OCI-LY1 (cell line): ENCODE measurements around the gene SPATA33.

Experiments used
- H2AFZ ChIP-seq: fragments of 200-600 bp; sonication (generic), shearing (Covaris generic); 2 replicates; pipeline ENCODE4 v1.6.0; 2014; ENCODE audit warnings: antibody characterized with exemption, mild to moderate bottlenecking, low read length
- H3F3A ChIP-seq: fragments of 200-600 bp; sonication (generic), shearing (Covaris generic); 2 replicates; pipeline ENCODE4 v1.6.0; 2014; ENCODE audit warnings: mild to moderate bottlenecking, antibody characterized with exemption, low read length, moderate library complexity; ENCODE audit not compliant: insufficient read depth
- H3K27ac ChIP-seq: fragments of 200-600 bp; sonication (generic); 2 replicates; pipeline ENCODE4 v1.5.1; 2014; ENCODE audit warnings: low read length, mixed run types, mild to moderate bottlenecking, low read depth; ENCODE audit not compliant: poor library complexity, severe bottlenecking
- H3K27me3 ChIP-seq: fragments of 200-600 bp; sonication (generic); 2 replicates; pipeline ENCODE4 v1.6.0; 2014; ENCODE audit warnings: antibody characterized with exemption, mild to moderate bottlenecking, low read length, moderate library complexity; ENCODE audit not compliant: insufficient read depth
- H3K36me3 ChIP-seq: fragments of 200-600 bp; sonication (generic); 2 replicates; pipeline ENCODE4 v1.6.1; 2014; ENCODE audit warnings: mild to moderate bottlenecking, antibody characterized with exemption, low read length, moderate library complexity, mixed read lengths; ENCODE audit not compliant: insufficient read depth
- H3K4me1 ChIP-seq: fragments of 200-600 bp; sonication (generic); 2 replicates; pipeline ENCODE4 v1.5.1; 2014; ENCODE audit warnings: mild to moderate bottlenecking, low read length, moderate library complexity; ENCODE audit not compliant: insufficient read depth, severe bottlenecking
- H3K4me2 ChIP-seq: fragments of 200-600 bp; sonication (generic), shearing (Covaris generic); 2 replicates; pipeline ENCODE4 v1.6.1; 2014; ENCODE audit warnings: low read length
- H3K4me3 ChIP-seq: fragments of 200-600 bp; sonication (generic); 2 replicates; pipeline ENCODE4 v1.5.1; 2014; ENCODE audit warnings: low read length, low read depth, mild to moderate bottlenecking, mixed read lengths; ENCODE audit not compliant: poor library complexity, severe bottlenecking
- H3K79me2 ChIP-seq: fragments of 200-600 bp; shearing (Covaris generic); 2 replicates; pipeline ENCODE4 v1.6.1; 2016; ENCODE audit warnings: mixed run types, low read length, mixed read lengths; ENCODE audit not compliant: insufficient read depth
- H3K9ac ChIP-seq: fragments of 200-600 bp; sonication (generic), shearing (Covaris generic); 2 replicates; pipeline ENCODE4 v1.6.1; 2014; ENCODE audit warnings: mild to moderate bottlenecking, low read length, mixed read lengths
- H3K9me2 ChIP-seq: fragments of 200-600 bp; sonication (generic), shearing (Covaris generic); 2 replicates; pipeline ENCODE4 v1.6.1; 2014; ENCODE audit warnings: low read depth, mild to moderate bottlenecking, low read length, mixed read lengths
- H3K9me3 ChIP-seq: fragments of 200-600 bp; shearing (Covaris generic); 2 replicates; pipeline ENCODE4 v1.6.1; 2014; ENCODE audit warnings: low read length, mixed read lengths
- H4K20me1 ChIP-seq: fragments of 200-600 bp; sonication (generic), shearing (Covaris generic); 2 replicates; pipeline ENCODE4 v1.6.0; 2016; ENCODE audit warnings: mild to moderate bottlenecking, low read length; ENCODE audit not compliant: insufficient read depth
- CTCF ChIP-seq: fragments of 200-600 bp; sonication (generic), shearing (Covaris generic); IDR thresholded peaks from 2 replicates; pipeline ENCODE4 v1.5.1; 2017; ENCODE audit warnings: mild to moderate bottlenecking, antibody characterized with exemption, low read length, moderate library complexity, mixed read lengths
- EZH2 ChIP-seq: fragments of 200-600 bp; sonication (generic), shearing (Covaris generic); IDR thresholded peaks from 2 replicates; pipeline ENCODE4 v1.8.0; 2017; ENCODE audit warnings: borderline replicate concordance, mixed run types, mild to moderate bottlenecking, antibody characterized with exemption, low read length, moderate library complexity, mixed read lengths

Gene SPATA33

GRCh38 chr16:89657442-89658220, at the start of gene SPATA33, which contains the start of gene CHMP1A:
TSS of gene SPATA33 (plus strand) at chr16:89657836. CDS start at chr16:89657912, 76 bp downstream.
TSS of gene CHMP1A (minus strand) at chr16:89657708. CDS start at chr16:89657588, 120 bp downstream.
- Histone ChIP-seq H3K36me3 (peaks cover 41% of the 10 kb centered on the region), H2AFZ (peak within 1 kb of the TSS; percentile 89; the same call in 1 of the 2 replicates), H3K27me3 (no peaks in the 10 kb centered on the region), H3K79me2 (peaks cover 21% of the 10 kb centered on the region), H3F3A (no peaks in the 10 kb centered on the region), H4K20me1 (no peaks in the 10 kb centered on the region), H3K9ac (peak within 1 kb of the TSS; percentile 99), H3K9me3 (no peaks in the 10 kb centered on the region), H3K27ac (peak within 1 kb of the TSS; percentile 62), H3K4me2 (peak within 1 kb of the TSS; percentile 97), H3K4me3 (peak within 1 kb of the TSS; percentile 98), H3K4me1 (peaks cover 23% of the 10 kb centered on the region), H3K9me2 (no peaks in the 10 kb centered on the region)
- TF ChIP-seq CTCF = no peak
- no peak for TF ChIP-seq EZH2

GRCh38 chr16:89607937-89608740, 49.5 kb upstream of the SPATA33 start:
- H3K4me3 ChIP-seq = no peak overlapping the region
- no peak overlapping the region for H3K27ac ChIP-seq
- no peak overlapping the region for H2AFZ ChIP-seq
- H3K27me3 ChIP-seq = peaks cover 6% of the 10 kb centered on the region; the same call in 1 of the 2 replicates
- H3K9me2 ChIP-seq = no peaks in the 10 kb centered on the region
- H3K36me3 ChIP-seq = no peaks in the 10 kb centered on the region
- no peaks in the 10 kb centered on the region for H4K20me1 ChIP-seq
- no peaks in the 10 kb centered on the region for H3K9me3 ChIP-seq
- peaks cover 9% of the 10 kb centered on the region for H3K4me1 ChIP-seq
- no peak overlapping the region for H3K9ac ChIP-seq
- no peak overlapping the region for H3K4me2 ChIP-seq
- no peaks in the 10 kb centered on the region for H3F3A ChIP-seq
- no peaks in the 10 kb centered on the region for H3K79me2 ChIP-seq
- TF ChIP-seq CTCF (no peak), EZH2 (no peak)

- Histone ChIP-seq H3K4me1 (peaks cover 9% of the 10 kb centered on the region), H3F3A (no peaks in the 10 kb centered on the region), H3K27me3 (peaks cover 8% of the 10 kb centered on the region; the same call in 1 of the 2 replicates), H3K9me3 (no peaks in the 10 kb centered on the region), H3K27ac (no peak overlapping the region), H3K36me3 (no peaks in the 10 kb centered on the region), H3K9ac (no peak overlapping the region), H3K79me2 (no peaks in the 10 kb centered on the region), H3K4me3 (no peak overlapping the region), H2AFZ (no peak overlapping the region), H4K20me1 (no peaks in the 10 kb centered on the region), H3K4me2 (no peak overlapping the region), H3K9me2 (no peaks in the 10 kb centered on the region)
- TF ChIP-seq CTCF (no peak), EZH2 (no peak)
Measured at GRCh38 chr16:89610108-89610453, 47.6 kb upstream of the SPATA33 start.
